HEK293T (cell line): ENCODE results near the gene BUD13.

Experiments used
- BHLHE40 ChIP-seq: fragments of 450-650 bp; IDR thresholded peaks from 2 replicates; pipeline ENCODE4 v1.6.1; 2016; ENCODE audit warnings: mild to moderate bottlenecking, moderate library complexity, borderline replicate concordance
- ELF4 ChIP-seq: fragments of 450-650 bp; IDR thresholded peaks from 2 replicates; pipeline ENCODE4 v1.6.1; 2017; ENCODE audit warnings: antibody characterized with exemption
- FOXK2 ChIP-seq: fragments of 450-650 bp; IDR thresholded peaks from 2 replicates; pipeline ENCODE4 v1.6.1; 2016; ENCODE audit warnings: mild to moderate bottlenecking
- FOXM1 ChIP-seq: fragments of 450-650 bp; IDR thresholded peaks from 2 replicates; pipeline ENCODE4 v1.6.1; 2017; ENCODE audit warnings: mild to moderate bottlenecking, borderline replicate concordance
- L3MBTL2 ChIP-seq: fragments of 450-650 bp; conservative IDR thresholded peaks from 2 replicates; pipeline ENCODE4 v1.6.1; 2016; ENCODE audit warnings: mild to moderate bottlenecking
- LEF1 ChIP-seq: fragments of 450-650 bp; IDR thresholded peaks from 2 replicates; pipeline ENCODE4 v1.6.1; 2017; ENCODE audit warnings: mild to moderate bottlenecking, borderline replicate concordance
- SP1 ChIP-seq: fragments of 450-650 bp; IDR thresholded peaks from 2 replicates; pipeline ENCODE4 v1.6.1; 2017
- SUZ12 ChIP-seq: fragments of 450-650 bp; IDR thresholded peaks from 2 replicates; pipeline ENCODE4 v1.6.1; 2016; ENCODE audit warnings: mild to moderate bottlenecking
- ZNF384 ChIP-seq: fragments of 450-650 bp; IDR thresholded peaks from 2 replicates; pipeline ENCODE4 v1.6.1; 2016
- TF ChIP-seq, protein P1 (sequence below): fragments of 450-650 bp; IDR thresholded peaks from 2 replicates; pipeline ENCODE4 v1.6.1; 2016

DNA sequence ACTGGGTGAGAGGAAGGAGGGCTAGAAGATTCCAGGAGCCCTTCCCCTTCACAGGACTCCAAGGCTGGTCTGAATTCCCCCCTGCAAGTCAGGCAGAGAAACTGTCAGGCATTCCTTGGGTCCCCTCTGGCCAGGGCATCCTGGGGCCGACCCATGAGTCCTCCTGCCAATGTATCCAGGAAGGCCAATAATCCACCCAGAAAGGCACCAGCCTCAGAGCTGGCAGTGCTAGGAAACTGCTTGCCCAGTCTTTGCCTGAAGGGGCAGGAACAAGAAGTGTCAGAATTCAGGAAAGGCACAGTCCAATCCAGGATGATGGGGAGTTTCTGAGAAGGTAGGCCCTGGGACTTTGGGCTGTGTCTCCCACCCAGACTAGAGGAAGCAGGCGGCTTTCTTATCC lies 41.0 kb downstream of the BUD13 start:
- TF ChIP-seq BHLHE40 (no peak), FOXM1 (no peak), ELF4 (no peak), L3MBTL2 (no peak), LEF1 (no peak), FOXK2 (no peak), SP1 (no peak), SUZ12 (no peak), ZNF384 (no peak)
- TF ChIP-seq, protein P1, sequence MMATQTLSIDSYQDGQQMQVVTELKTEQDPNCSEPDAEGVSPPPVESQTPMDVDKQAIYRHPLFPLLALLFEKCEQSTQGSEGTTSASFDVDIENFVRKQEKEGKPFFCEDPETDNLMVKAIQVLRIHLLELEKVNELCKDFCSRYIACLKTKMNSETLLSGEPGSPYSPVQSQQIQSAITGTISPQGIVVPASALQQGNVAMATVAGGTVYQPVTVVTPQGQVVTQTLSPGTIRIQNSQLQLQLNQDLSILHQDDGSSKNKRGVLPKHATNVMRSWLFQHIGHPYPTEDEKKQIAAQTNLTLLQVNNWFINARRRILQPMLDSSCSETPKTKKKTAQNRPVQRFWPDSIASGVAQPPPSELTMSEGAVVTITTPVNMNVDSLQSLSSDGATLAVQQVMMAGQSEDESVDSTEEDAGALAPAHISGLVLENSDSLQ: no peak
